Activated CD4-positive, alpha-beta T cell treated with anti-CD3 and anti-CD28 coated beads, Interleukin-2, Interleukin-4, amounts not matched to agents 100 ng/mL and 50 ng/mL, durations not matched to agents 16 hours and 8 hours (primary cell): ENCODE results near the gene SEMA3G.

Experiments used
- DNase-seq: peaks from one replicate; pipeline ENCODE4 v3.0.0-alpha.2; 2020; ENCODE audit warnings: low spot score

The SEMA3G gene

GRCh38 chr3:52408466-52408865 is 36.4 kb downstream of the SEMA3G start:
- no peak for DNase-seq

GRCh38 chr3:52407779-52408178 is 37.1 kb downstream of the SEMA3G start:
- no peak for DNase-seq

- DNase-seq: no peak
Observed at GRCh38 chr3:52406791-52407510, 38.0 kb downstream of the SEMA3G start.

- DNase-seq: no peak
Observed at GRCh38 chr3:52406231-52406661, 38.7 kb downstream of the SEMA3G start.

GRCh38 chr3:52405601-52406110 is 39.2 kb downstream of the SEMA3G start:
- DNase-seq: no peak

- no peak for DNase-seq
Observed at GRCh38 chr3:52405066-52405465, 39.8 kb downstream of the SEMA3G start.

- DNase-seq: no peak
Observed at GRCh38 chr3:52404391-52404790, 40.5 kb downstream of the SEMA3G start.

GRCh38 chr3:52403955-52404354 is 40.9 kb downstream of the SEMA3G start:
- DNase-seq: no peak

- DNase-seq: no peak
Observed at GRCh38 chr3:52403271-52403841, 41.5 kb downstream of the SEMA3G start.

- DNase-seq: no peak
Observed at GRCh38 chr3:52402706-52403270, 42.1 kb downstream of the SEMA3G start.

GRCh38 chr3:52402101-52402521 is 42.8 kb downstream of the SEMA3G start:
- no peak for DNase-seq

- DNase-seq: no peak
Observed at GRCh38 chr3:52401551-52401950, 43.4 kb downstream of the SEMA3G start.

- DNase-seq: no peak
Observed at GRCh38 chr3:52401021-52401420, 43.9 kb downstream of the SEMA3G start.

GRCh38 chr3:52400275-52400793 is 44.6 kb downstream of the SEMA3G start:
- DNase-seq: no peak

- no peak for DNase-seq
Observed at GRCh38 chr3:52399593-52399992, 45.3 kb downstream of the SEMA3G start.

GRCh38 chr3:52399131-52399530 is 45.8 kb downstream of the SEMA3G start:
- DNase-seq: no peak

GRCh38 chr3:52398670-52399081 is 46.2 kb downstream of the SEMA3G start:
- DNase-seq: no peak

- DNase-seq: no peak
Observed at GRCh38 chr3:52397676-52398399, 47.1 kb downstream of the SEMA3G start.

- no peak for DNase-seq
Observed at GRCh38 chr3:52396907-52397591, 47.9 kb downstream of the SEMA3G start.

GRCh38 chr3:52396011-52396906 is 48.6 kb downstream of the SEMA3G start:
- no peak for DNase-seq

GRCh38 chr3:52395503-52395865 is 49.4 kb downstream of the SEMA3G start:
- DNase-seq: no peak
